Prostate gland (tissue), 2 donors: ENCODE data around the gene PRKAG2. TPM values are rescaled to one million over a fixed set of nuclear protein-coding genes. Genes with fewer than 3 reads are reported as not detected.

Experiments
- DNase-seq: peaks from one replicate; pipeline ENCODE4 v3.0.0-alpha.2; 2019; ENCODE audit warnings: low spot score
- H3K27ac ChIP-seq, 2 donors: fragments of 200-600 bp; sonication (generic); 2 replicates each; pipeline ENCODE4 v1.5.1; 2017 to 2019
- H3K27me3 ChIP-seq: fragments of 200-600 bp; sonication (generic); replicated peaks from 2 replicates; pipeline ENCODE4 v1.5.1; 2019; ENCODE audit not compliant: insufficient read depth
- H3K36me3 ChIP-seq, 2 donors: fragments of 200-600 bp; sonication (generic); 1 replicate in 1 of 2; 2 replicates in 1 of 2; pipeline versions ENCODE4 v1.5.1 to v1.8.1; 2017 to 2019
- H3K4me1 ChIP-seq: fragments of 200-600 bp; sonication (generic); replicated peaks from 2 replicates; pipeline ENCODE4 v1.5.1; 2019
- H3K4me3 ChIP-seq, 2 donors: fragments of 200-600 bp; sonication (generic); 2 replicates each; pipeline ENCODE4 v1.5.1; 2017 to 2019
- H3K9me3 ChIP-seq: fragments of 200-600 bp; sonication (generic); 2 replicates; pipeline ENCODE4 v1.5.1; 2017
- POLR2A ChIP-seq: fragments of 450-650 bp; IDR thresholded peaks from one replicate; pipeline ENCODE4 v1.6.1; 2016; ENCODE audit warnings: antibody characterized with exemption, mild to moderate bottlenecking
- POLR2AphosphoS5 ChIP-seq: sonication (generic); formaldehyde crosslinking; IDR thresholded peaks from one replicate; pipeline ENCODE4 v1.6.1; 2017; ENCODE audit warnings: antibody characterized with exemption
- WGBS: methylation state at CpG from one replicate; pipeline ENCODE4 v1.1.5; 2018; 5-methylcytosine and 5-hydroxymethylcytosine counted together
- intact Hi-C: fragments of 100-400 bp; cut with DNase I; formaldehyde crosslinking; loops from one replicate; pipeline ENCODE4 v1.14.2; 2022
- total RNA-seq, 2 donors: library from RNA; depleted of rRNA; stranded (reverse); fragments of >200 nt; gene quantifications; one replicate each; pipeline ENCODE4 v1.1.0, GENCODE V29; 2016
- TF ChIP-seq, protein P1 (sequence below), 4 experiments: fragments of 200-600 bp in 2 of 4; fragments of 450-650 bp in 2 of 4; sonication (generic) in 2 of 4; IDR thresholded peaks; 1 replicate in 3 of 4; 2 replicates in 1 of 4; pipeline ENCODE4 v1.5.1; 2016 to 2019; ENCODE audit warnings: antibody characterized with exemption in 4 of 4, mild to moderate bottlenecking in 2 of 4, moderate library complexity in 2 of 4

Gene PRKAG2
- total RNA-seq, 2 donors from 2014 or later = 31.6 to 38.1 TPM

DNA sequence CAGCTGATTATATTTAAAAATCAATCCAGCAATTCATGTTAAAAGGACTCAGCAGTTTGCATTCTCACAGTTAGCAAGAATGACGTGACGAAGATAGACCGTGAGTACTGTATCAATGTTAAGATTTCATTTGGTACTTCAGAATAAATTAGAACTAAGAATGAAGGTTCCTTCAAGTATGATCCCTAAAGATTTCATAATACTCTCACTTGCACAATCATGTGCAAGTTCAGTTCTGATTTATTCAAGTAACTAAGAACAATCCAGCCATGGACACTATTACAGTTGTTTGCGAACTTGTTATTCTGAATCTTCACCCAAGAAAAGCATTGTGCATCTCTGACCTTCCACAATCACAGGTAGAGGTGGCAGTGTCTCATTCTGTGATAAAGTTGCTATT lies 365.0 kb downstream of the PRKAG2 start:
- peaks cover 3% of the 10 kb centered on the region for H3K4me1 ChIP-seq
- no peaks in the 10 kb centered on the region for H3K36me3 ChIP-seq
- DNase-seq = no peak
- intact Hi-C loops = no loop called here
- no peak overlapping the region for H3K4me3 ChIP-seq
- H3K27ac ChIP-seq = no peak overlapping the region
- H3K9me3 ChIP-seq = no peaks in the 10 kb centered on the region
- no peak for TF ChIP-seq POLR2AphosphoS5
- no peak for TF ChIP-seq POLR2A
- TF ChIP-seq, protein P1, sequence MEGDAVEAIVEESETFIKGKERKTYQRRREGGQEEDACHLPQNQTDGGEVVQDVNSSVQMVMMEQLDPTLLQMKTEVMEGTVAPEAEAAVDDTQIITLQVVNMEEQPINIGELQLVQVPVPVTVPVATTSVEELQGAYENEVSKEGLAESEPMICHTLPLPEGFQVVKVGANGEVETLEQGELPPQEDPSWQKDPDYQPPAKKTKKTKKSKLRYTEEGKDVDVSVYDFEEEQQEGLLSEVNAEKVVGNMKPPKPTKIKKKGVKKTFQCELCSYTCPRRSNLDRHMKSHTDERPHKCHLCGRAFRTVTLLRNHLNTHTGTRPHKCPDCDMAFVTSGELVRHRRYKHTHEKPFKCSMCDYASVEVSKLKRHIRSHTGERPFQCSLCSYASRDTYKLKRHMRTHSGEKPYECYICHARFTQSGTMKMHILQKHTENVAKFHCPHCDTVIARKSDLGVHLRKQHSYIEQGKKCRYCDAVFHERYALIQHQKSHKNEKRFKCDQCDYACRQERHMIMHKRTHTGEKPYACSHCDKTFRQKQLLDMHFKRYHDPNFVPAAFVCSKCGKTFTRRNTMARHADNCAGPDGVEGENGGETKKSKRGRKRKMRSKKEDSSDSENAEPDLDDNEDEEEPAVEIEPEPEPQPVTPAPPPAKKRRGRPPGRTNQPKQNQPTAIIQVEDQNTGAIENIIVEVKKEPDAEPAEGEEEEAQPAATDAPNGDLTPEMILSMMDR (IDR thresholded peaks at IDR 0.05) = no peak
- WGBS = 77% methylated on average over 4 of the region's 4 CpGs
- no peaks in the 10 kb centered on the region for H3K27me3 ChIP-seq

DNA sequence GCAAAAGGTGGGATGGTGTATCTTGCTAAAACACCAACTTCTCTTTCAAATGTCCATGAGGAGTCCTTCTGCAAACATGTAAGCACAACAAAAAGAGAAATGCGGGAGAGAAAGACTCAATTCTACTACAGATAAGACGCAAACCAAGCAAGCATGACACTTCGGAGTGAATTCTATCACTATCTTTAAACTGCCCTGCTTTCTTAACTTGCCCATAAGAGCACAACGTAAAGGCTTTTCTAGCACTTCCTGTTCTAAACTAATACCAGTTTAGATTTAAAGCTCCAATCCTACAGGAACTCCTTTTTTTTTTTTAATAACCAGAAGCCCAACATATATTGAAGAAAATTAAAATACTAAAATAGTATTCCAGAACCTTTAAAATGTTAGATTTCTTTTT lies 365.6 kb downstream of the PRKAG2 start:
- Histone ChIP-seq H3K36me3 (no peaks in the 10 kb centered on the region), H3K27me3 (no peaks in the 10 kb centered on the region), H3K4me3 (no peak overlapping the region), H3K9me3 (no peaks in the 10 kb centered on the region), H3K4me1 (peaks cover 3% of the 10 kb centered on the region), H3K27ac (no peak overlapping the region)
- intact Hi-C loops = no loop called here
- WGBS = 89% methylated on average over 4 of the region's 4 CpGs
- no peak for DNase-seq
- TF ChIP-seq, protein P1 (IDR thresholded peaks at IDR 0.05) = no peak
- TF ChIP-seq POLR2A (no peak), POLR2AphosphoS5 (no peak)

DNA sequence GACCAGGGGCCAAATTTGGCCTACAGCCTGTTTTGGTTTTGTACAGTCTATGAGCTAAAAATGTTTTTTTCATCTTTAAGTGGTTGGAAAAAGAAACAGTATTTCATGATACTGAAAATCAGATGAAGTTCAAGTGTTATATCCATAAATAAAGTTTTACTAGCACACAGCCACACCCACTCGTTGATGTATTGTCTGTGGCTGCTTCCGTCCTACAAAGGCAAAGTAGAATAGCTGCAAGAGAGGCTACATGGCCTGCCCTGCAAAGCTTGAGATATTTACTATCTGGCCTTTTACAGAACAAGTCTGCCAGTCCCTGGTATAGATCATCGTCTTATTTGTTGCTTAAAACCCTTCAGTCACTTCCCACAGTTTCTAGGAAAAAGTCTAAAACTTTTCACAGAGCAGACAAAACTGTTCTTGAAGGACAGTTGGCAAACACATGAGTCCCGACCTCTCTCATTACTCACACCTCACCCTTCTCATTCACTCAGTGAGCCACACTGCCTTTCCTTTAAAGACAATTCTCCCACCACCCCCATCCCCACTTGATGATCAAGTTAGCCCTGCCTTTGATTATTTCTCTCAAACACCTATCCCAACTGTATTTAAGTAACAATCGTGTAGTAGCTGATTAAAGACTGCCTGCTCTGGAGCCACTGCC lies 367.1 kb downstream of the PRKAG2 start:
- Histone ChIP-seq H3K9me3 (no peaks in the 10 kb centered on the region), H3K27me3 (no peaks in the 10 kb centered on the region), H3K4me3 (no peak overlapping the region), H3K4me1 (no peaks in the 10 kb centered on the region), H3K36me3 (no peaks in the 10 kb centered on the region), H3K27ac (no peak overlapping the region)
- TF ChIP-seq POLR2AphosphoS5 = no peak
- TF ChIP-seq POLR2A = no peak
- TF ChIP-seq, protein P1 (IDR thresholded peaks at IDR 0.05) = no peak
- intact Hi-C loops = no loop called here
- DNase-seq = no peak
- WGBS = 63% methylated on average over 5 of the region's 5 CpGs

DNA sequence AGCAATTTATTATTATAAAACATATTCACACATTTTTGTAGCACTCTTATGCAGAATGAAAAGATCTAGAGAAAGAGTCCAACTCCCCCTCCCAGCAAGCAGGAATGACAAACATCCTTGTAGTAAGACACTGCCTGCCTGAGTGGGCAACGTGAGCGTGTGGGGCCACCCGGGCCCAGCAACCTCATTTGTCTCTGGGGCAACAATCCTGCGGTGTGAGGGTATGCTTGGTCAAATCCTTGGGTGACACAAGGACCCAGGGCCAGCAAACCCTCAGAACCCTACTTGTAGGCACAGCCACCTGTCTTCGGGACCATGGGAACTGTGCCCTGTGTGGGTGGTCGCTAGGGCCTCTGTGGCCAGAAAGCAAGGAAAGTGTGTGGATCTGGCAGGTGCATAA lies 367.9 kb downstream of the PRKAG2 start:
- 75% methylated on average over 6 of the region's 6 CpGs for WGBS
- Histone ChIP-seq H3K36me3 (no peaks in the 10 kb centered on the region), H3K27ac (no peak overlapping the region), H3K4me3 (no peak overlapping the region), H3K9me3 (no peaks in the 10 kb centered on the region), H3K4me1 (peaks cover 3% of the 10 kb centered on the region), H3K27me3 (no peaks in the 10 kb centered on the region)
- TF ChIP-seq, protein P1 (IDR thresholded peaks at IDR 0.05) = no peak
- TF ChIP-seq POLR2AphosphoS5 (no peak), POLR2A (no peak)
- intact Hi-C loops = no loop called here
- DNase-seq = no peak

DNA sequence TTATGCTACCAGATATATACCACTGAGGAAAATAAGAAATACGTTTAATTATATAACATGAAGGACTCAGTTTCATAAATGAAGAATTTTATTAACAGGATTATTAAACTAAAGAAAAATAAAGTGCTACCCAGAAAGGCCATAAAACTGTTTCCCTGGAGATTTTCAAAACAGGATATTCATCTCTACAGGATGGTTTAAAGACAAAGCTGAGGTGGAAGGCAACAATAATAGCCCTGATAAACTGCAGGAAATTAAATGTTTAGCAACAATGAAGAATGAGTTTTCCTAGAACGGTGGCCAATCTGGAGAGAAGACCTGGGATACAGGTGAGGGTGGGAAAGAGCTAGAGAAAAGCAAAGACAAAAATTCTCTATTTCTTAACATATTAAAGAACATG lies 369.1 kb downstream of the PRKAG2 start:
- DNase-seq = no peak
- Histone ChIP-seq H3K4me3 (no peak overlapping the region), H3K9me3 (no peaks in the 10 kb centered on the region), H3K27me3 (no peaks in the 10 kb centered on the region), H3K4me1 (peaks cover 3% of the 10 kb centered on the region), H3K36me3 (no peaks in the 10 kb centered on the region), H3K27ac (no peak overlapping the region)
- intact Hi-C loops = no loop called here
- TF ChIP-seq, protein P1 (IDR thresholded peaks at IDR 0.05) = no peak
- TF ChIP-seq POLR2AphosphoS5 (no peak), POLR2A (no peak)
- 43% methylated on average over 2 of the region's 2 CpGs for WGBS
